ENCODE data around the gene RCCD1.

The RCCD1 gene

DNA sequence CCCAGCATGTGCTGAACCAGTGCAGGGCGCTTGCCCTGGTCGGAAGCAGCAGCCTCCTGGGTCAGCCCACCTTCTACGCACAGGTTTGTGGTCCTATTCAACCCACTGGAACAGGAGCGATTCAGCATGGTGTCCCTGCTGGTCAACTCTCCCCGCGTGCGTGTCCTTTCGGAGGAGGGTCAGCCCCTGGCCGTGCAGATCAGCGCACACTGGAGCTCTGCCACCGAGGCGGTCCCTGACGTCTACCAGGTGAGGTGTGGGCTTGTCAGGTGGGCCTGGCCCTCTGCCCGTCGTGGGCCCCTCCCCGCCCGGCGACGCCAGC is 43.4 kb upstream of the RCCD1 start:
- ChIA-PET POLR2A (interaction anchor here (1.4 kb wide), 1 partner anchor 9 kb away, joined by 4 read pairs; no protein-coding TSS in a partner anchor), CTCF (interaction anchor here (1.9 kb wide), 1 partner anchor 21 kb away, joined by 4 read pairs; the partner anchor contains the start of gene HDDC3)
- H3K4me3 ChIP-seq (ENCODE audit: low read depth, low read length): no peak overlapping the region
- H3K27ac ChIP-seq (ENCODE audit: extremely low read depth, low read depth, low read length): no peak overlapping the region
- peaks cover 19 to 92% of the 10 kb centered on the region in 2 experiments for H3K36me3 ChIP-seq (ENCODE audit: control insufficient read depth in 2 of 2, insufficient read depth in 1 of 2, low read length in 2 of 2)
- no peak for TF ChIP-seq ZBTB17 (tag by site-specific recombination; IDR thresholded peaks at IDR 0.05)
- no peak for TF ChIP-seq ZNF585B (tag by site-specific recombination; IDR thresholded peaks at IDR 0.05)
- no peaks in the 10 kb centered on the region for H3K4me1 ChIP-seq (ENCODE audit: control insufficient read depth, insufficient read depth, low read length)
- no peaks in the 10 kb centered on the region for H3K9me3 ChIP-seq (ENCODE audit: control insufficient read depth, insufficient read depth, low read depth, low read length)

- POLR2A ChIA-PET: interaction anchor here (0.9 kb wide), 1 partner anchor 9 kb away, joined by 3 read pairs; the partner anchor contains the start of gene MAN2A2
Observed at GRCh38 chr15:90911906-90912769, 42.5 kb upstream of the RCCD1 start.

GRCh38 chr15:90912770-90913075 is 42.0 kb upstream of the RCCD1 start:
- H3K4me3 ChIP-seq (ENCODE audit: low read depth, low read length): no peak overlapping the region
- TF ChIP-seq INSM2 (tag by site-specific recombination; IDR thresholded peaks at IDR 0.05) (no peak), ZNF777 (tag by site-specific recombination; IDR thresholded peaks at IDR 0.05; ENCODE audit: borderline replicate concordance) (no peak), ZEB2 (tag by site-specific recombination; IDR thresholded peaks at IDR 0.05) (no peak), ZNF121 (tag by site-specific recombination; IDR thresholded peaks at IDR 0.05) (no peak), BCL11B (tag by site-specific recombination; IDR thresholded peaks at IDR 0.05; ENCODE audit: low read depth) (no peak), ZNF280C (tag by site-specific recombination; IDR thresholded peaks at IDR 0.05) (no peak), ZNF266 (tag by site-specific recombination; IDR thresholded peaks at IDR 0.05; ENCODE audit: low read depth) (no peak), ZNF600 (tag by site-specific recombination; IDR thresholded peaks at IDR 0.05) (peak; percentile 58)
- no peak overlapping the region for H3K27ac ChIP-seq (ENCODE audit: extremely low read depth, low read depth, low read length)
- H3K4me1 ChIP-seq (ENCODE audit: control insufficient read depth, insufficient read depth, low read length): no peaks in the 10 kb centered on the region
- H3K9me3 ChIP-seq (ENCODE audit: control insufficient read depth, insufficient read depth, low read depth, low read length): no peaks in the 10 kb centered on the region
- POLR2A ChIA-PET: interaction anchor here (0.9 kb wide), 1 partner anchor 10 kb away, joined by 3 read pairs; the partner anchor contains the start of gene MAN2A2
- H3K36me3 ChIP-seq (ENCODE audit: control insufficient read depth in 2 of 2, insufficient read depth in 1 of 2, low read length in 2 of 2): peaks cover 25 to 92% of the 10 kb centered on the region in 2 experiments
- CTCF ChIA-PET: interaction anchor here (1.0 to 2.9 kb wide), 2 partner anchors 9 to 22 kb away, joined by 3 to 10 read pairs; partner anchors contain the start of genes MAN2A2 and UNC45A

More at GRCh38 chr15:90911906-90912769, 42.5 kb upstream of the RCCD1 start:
- no peak overlapping the region for H3K4me3 ChIP-seq (ENCODE audit: low read depth, low read length)
- TF ChIP-seq HIC1 (tag by site-specific recombination; IDR thresholded peaks at IDR 0.05) (0 out of 2 replicates have a peak, but pooled peaks have one; percentile 14), GLIS1 (tag by site-specific recombination; IDR thresholded peaks at IDR 0.05) (no peak), ZNF600 (tag by site-specific recombination; IDR thresholded peaks at IDR 0.05) (no peak), ZNF785 (tag by site-specific recombination; IDR thresholded peaks at IDR 0.05) (no peak)
- TF ChIP-seq, protein P1, sequence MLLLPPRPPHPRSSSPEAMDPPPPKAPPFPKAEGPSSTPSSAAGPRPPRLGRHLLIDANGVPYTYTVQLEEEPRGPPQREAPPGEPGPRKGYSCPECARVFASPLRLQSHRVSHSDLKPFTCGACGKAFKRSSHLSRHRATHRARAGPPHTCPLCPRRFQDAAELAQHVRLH (tag by site-specific recombination; IDR thresholded peaks at IDR 0.05): no peak
- H3K36me3 ChIP-seq (ENCODE audit: control insufficient read depth in 2 of 2, insufficient read depth in 1 of 2, low read length in 2 of 2): peaks cover 22 to 92% of the 10 kb centered on the region in 2 experiments
- H3K27ac ChIP-seq (ENCODE audit: extremely low read depth, low read depth, low read length): no peak overlapping the region
- CTCF ChIA-PET: interaction anchor here (1.0 to 2.9 kb wide), 3 partner anchors 9 to 23 kb away, joined by 3 to 10 read pairs (median 4); partner anchors contain the start of genes HDDC3, MAN2A2 and UNC45A
- no peaks in the 10 kb centered on the region for H3K9me3 ChIP-seq (ENCODE audit: control insufficient read depth, insufficient read depth, low read depth, low read length)
- H3K4me1 ChIP-seq (ENCODE audit: control insufficient read depth, insufficient read depth, low read length): no peaks in the 10 kb centered on the region

Data from HEK293 (cell line).